Jurkat, Clone E6-1 (cell line): ENCODE measurements around the gene PITPNB.
A peak's percentile ranks its signal among the peaks of the same experiment; 100 is the strongest.

Source experiments
- DNase-seq: peaks from one replicate; pipeline ENCODE4 v3.0.0-alpha.2; 2011; ENCODE audit warnings: low read depth, low spot score
- H3K4me3 ChIP-seq: 2 replicates; pipeline ENCODE4 v1.5.1; 2011; ENCODE audit warnings: mild to moderate bottlenecking, low read length, control low read depth, moderate library complexity

PITPNB gene

DNA sequence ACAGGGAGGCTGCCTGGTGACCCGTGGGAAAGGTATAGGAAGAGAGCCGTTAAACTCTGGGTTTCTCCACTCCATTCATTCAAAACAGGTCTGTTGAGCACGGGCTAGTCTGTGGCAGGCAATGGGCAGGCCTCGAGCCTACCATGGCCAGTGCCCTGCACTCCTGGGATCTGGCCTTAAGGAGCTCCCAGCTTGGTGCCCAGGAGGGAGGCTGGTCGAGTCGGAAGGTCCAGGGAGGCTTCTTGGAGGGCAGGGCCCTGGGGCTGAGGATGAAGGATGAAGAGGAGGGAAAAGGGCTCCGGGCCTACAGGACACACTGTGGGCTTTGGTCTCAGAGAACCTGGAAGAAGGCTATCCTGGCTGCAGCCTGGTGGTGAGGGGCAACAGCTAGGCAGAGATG is 75.6 kb downstream of the PITPNB start:
- no peak overlapping the region for H3K4me3 ChIP-seq
- no peak for DNase-seq

DNA sequence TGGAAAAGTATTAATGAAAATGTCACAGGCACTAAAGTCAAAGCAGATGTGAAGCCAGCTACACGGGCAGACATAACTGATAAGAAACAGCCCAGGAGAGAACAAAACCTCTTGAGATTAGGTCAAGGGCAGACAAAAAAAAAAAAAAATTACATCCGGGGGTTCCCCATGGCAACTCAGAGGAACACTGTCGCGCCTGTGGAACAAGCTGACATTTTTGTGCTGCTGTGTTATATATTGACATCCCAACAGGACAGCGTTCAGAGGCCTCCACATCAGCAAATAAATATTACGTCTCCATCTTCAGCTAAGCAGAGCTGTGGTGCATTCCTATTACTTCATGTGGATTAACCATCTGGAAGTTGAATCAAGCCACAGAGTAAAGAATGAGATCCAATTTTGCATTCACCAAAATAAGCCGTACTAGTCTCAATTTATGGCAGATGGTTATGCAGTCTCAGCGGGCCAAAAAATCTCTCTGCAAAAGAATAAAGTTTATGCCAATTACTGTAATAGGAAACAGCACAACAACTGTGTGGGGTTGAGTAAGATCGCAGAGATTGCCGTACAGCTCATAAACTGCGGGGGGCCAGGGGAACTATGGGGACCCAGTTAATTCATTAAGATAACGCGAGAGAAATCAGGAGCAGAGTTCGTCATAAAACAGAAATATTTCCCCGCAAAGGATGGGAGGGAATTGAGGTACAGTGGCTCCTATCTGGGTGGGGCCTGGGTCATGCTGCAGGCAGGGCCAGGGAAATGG is 76.2 kb downstream of the PITPNB start:
- no peak overlapping the region for H3K4me3 ChIP-seq
- DNase-seq: no peak

DNA sequence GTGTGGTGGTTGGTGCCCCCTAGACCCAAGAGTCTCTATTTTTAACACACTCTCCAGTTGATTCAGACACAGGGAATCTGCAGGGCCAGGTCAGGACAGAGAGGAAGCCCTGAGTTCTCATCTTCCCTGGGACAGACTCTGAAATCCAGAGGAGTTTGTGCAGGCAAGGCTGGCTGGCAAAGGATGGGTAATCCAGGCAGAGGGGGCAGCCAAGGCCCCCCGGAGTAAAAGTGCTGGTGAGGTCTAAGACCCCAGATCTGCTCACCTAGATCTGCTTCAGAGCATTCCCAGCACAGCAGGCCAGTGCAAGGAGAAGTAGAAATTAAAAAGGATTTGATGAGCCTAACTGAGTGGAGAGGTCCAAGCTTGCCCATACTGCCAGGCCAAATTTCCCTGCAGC is 76.9 kb downstream of the PITPNB start:
- no peak overlapping the region for H3K4me3 ChIP-seq
- DNase-seq: no peak

DNA sequence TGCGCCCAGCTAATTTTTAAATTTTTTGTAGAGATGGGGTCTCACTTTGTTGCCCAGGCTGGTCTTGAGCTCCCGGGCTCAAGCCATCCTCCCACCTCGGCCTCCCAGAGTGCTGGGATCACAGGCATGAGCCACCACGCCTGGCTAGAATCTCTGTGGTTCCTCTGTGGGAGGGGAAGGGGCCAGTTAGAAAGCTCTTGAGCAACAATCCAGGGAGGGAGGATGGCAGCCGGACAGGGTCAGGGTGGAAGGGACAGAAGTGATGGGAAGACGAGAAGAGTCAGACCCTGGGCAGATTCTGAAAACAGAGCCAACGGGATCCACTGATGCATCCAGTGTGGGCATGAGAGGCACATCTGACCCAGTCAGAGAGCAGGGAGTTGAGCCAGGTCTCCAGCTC is 78.6 kb downstream of the PITPNB start:
- H3K4me3 ChIP-seq: no peak overlapping the region
- DNase-seq: no peak

DNA sequence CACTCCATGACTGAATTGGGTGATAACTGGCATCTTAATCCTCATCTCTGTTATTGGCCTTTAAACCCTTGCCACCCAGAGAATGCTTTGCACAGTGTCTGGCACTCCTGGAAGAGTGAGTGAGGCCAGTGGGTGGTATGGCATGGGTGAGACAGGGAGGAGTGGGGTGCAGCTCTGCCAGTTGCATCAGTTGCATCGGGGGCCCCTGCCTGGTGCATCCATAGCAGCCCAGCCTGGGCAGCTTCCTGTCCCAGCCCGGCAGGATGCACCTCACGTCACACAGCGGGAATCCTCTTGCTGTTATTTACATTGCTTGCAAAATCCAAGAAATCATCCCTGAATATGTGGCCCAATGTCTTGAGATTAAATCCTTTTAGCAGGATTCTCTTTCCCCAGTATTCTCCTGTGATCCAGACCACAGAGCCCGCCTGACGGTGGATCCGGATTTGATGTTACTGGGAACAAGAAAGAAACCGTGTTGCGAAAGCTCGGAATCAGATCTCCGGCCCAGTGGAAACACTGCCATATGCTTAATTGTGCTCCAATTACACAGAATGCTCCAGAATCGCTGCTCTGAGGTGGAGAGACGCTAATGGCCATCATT is 79.9 kb downstream of the PITPNB start:
- H3K4me3 ChIP-seq: no peak overlapping the region
- no peak for DNase-seq

DNA sequence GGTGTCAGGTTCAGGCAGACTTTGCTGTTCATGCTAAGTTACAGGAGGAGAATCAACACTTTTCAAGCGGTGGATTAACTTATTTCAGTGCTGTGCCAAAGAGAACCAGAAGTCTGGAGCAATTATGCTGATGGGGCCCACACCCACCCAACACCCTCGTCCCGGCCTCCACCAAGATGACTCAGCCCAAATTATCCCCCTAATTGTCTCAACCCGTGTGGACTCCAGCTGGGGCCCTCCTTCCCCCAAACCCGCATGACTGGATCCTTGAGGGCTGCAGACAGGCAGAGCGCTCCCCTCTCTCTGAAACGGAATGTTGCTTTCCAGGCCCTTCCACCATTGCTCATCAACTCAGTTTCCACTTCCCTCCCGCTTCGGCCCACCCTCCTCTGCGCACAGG is 82.9 kb downstream of the PITPNB start:
- no peak overlapping the region for H3K4me3 ChIP-seq
- no peak for DNase-seq

DNA sequence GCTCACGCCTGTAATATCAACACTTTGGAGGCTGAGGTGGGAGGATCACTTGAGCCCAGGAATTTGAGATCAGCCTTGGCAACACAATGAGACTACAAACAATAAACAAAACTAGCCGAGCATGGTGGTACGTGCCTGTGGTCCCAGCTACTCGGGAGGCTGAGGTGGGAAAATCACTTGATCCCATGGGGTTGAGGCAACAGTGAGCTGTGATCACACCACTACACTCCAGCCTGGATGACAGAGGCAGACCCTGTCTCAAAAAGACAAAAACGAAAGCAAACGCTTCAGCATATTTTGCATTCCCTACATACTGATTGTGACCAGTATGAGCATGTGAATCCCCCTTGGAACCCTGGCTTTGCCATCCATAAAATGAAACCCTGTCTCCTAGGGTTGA is 83.6 kb downstream of the PITPNB start:
- DNase-seq: no peak
- no peak overlapping the region for H3K4me3 ChIP-seq

DNA sequence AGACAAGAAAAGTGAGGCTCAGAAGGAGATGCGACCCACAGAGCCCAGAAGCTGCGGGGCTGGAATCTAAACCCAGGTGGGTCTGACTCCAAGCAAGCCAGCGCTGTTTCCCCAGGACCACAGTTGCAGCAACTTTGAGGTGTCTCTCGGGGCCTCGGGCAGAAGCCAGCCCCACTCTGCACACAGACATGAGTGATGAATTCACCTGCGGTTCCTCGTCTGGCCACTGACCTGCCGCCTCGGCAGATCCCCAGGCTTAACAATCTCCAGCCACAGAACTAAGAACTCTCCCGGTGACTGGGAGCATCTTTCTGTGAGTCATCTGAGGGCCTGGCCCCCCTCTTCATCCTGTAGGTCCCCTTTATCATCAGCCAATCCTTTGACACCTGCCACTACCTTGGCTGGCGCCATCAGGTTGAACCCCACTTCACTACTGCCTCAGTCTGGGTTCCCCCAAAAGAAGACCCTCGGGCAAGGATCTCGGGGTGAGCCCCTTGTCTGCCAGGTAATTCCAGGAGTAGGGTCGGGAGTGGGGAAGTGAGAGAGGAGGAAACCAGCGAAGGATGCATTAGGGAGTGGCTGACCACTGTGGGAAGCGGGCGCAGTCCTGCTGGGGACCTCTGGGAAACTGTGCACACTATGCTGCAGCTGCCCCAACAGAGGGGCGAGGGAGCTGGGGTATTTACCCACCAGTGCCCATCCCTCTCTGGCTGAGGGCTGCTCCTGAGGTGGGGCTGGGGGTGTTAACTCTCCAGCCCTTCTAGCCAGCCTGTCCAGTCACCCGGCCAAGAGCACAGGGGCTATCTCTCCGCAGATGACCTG is 84.5 kb downstream of the PITPNB start:
- H3K4me3 ChIP-seq: no peak overlapping the region
- DNase-seq: no peak

DNA sequence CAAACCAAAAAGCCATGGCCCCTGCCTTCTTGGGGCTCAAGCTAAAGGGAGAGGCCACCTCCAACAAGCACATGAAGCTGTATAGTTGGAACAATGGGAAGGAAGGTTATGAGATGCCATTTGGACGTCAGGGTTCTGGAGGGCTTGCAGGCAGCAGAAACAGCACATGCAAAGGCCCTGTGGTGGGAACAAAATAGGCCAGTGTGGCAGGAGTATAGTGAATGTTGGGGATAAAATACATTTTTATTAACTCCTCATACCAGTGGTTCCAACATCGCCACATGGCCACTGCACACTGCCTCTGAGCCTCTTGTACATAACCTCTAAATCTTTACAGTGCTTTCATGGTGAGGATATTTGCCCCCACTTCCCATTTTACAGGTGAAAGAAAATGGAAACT is 85.3 kb downstream of the PITPNB start:
- DNase-seq: no peak
- no peak overlapping the region for H3K4me3 ChIP-seq

DNA sequence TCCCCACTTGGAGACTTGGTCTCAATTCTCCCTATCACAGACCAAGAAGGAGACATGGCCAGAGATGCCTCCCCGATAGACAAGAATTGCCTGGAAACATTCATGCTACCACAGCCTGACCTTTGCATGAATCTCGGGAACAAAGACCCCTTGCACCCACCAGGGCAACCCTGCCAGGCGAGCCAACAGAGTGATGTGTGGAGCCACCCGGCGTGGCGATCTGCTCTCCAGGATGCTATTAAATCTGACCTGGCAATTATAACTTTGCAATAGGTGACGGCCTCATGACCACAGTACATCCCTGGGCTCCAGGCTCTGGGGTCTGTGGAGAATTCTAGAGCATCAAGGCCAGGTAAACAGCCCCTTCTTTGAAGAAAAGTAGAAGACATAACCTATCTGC is 86.5 kb downstream of the PITPNB start:
- no peak for DNase-seq
- no peak overlapping the region for H3K4me3 ChIP-seq

DNA sequence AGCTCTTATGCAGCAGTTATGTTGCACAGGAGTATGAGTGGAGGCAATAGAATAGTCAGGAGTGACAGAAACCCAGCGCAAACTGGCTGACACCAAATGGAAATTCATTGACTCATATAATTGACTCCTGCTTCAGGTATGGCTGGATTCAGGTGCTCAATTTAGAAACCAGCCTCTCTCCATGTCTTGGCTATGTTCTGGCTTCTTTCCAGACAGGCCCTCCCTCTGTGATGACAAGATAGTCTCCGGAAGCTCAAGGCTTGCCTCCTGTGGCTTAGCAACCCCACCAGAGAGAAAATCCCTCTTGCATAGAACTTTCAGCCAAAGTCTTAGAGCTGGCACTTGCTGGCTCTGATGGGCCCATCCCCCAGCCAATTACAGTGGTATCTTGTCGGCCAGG is 89.4 kb downstream of the PITPNB start:
- H3K4me3 ChIP-seq: no peak overlapping the region
- DNase-seq: no peak

DNA sequence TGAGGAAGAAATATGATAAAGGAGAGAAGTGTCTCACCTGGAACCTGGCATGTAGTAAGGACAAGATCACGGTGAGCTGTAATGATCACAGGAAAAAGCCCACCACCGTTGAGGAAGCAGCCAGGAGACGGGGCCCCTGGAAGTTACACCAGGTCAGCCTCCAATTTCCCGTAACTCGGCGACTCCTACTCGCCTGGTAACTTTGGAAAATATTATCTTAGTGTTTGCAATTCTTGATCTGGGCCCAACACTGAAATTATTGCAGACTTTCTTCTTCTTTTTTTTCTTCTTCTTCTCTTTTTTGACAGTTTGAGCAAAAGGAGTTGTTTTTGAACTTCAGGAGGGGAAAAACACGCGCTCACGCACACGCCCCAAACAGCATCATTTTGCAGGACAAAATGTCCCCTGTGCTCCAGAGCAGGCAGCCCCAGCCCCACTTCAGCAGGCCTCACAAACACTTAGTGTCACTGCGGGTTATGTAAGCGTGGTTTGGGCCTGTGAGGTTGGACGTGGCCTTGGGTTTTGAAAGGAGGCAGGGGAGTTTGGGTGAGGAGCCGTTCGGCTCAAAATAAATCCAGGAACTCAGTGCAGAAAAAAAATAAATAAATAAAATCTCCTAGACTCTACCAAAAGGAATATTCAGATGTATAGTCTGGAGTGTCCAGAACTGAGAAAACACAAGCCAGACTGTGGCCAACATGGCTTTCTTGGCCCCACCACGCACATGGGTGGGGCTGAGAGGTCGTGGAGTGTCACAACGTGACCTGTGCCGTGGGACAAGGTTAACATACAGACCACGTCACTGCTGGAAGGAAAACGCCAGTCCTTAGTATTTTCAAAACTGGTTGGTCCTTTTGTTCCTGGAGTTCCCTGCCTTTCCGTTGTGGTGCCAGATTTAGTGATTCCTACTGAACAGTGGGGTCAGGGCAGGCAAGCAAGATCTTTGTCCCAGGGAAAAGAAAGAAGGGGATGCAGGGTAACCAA is 91.2 kb downstream of the PITPNB start:
- DNase-seq: no peak
- no peak overlapping the region for H3K4me3 ChIP-seq

DNA sequence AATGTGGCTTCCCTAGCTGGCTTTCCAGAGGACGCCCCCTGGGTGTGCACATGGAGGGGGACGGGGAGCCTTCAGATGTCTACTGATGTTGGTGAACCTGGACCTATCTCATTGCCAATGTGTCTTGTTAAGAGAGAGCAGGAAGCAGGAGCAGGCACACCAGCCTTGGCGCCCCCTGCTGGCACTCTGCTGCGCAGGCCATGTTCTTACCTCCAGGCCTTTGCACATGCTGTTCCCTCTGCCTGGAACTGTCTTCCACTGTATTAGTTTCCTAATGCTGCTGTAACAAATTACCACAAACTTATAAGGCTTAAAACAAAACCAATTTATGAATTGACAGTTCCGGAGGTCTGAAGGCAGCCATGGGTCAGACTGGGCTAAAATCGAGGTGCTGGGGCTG is 93.9 kb downstream of the PITPNB start:
- no peak overlapping the region for H3K4me3 ChIP-seq
- peak; percentile 31 for DNase-seq

DNA sequence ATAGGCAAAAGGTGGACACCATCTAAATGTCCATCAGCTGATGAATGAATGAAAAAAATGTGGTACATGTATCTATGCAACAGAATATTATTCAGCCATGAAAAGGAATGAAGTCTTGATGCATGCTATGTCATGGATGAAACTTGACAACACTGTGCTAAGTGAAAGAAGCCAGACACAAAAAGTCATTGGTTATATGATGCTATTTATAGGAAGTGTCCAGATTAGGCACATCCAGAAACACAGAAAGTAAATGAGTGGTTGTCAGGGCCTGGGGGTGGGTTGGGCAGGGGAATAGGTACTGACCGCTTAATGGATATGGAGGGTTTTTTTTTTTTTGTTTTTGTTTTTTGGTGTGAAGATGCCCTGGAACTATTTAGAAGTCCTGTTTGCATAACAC is 95.8 kb downstream of the PITPNB start:
- no peak for DNase-seq
- H3K4me3 ChIP-seq: no peak overlapping the region

DNA sequence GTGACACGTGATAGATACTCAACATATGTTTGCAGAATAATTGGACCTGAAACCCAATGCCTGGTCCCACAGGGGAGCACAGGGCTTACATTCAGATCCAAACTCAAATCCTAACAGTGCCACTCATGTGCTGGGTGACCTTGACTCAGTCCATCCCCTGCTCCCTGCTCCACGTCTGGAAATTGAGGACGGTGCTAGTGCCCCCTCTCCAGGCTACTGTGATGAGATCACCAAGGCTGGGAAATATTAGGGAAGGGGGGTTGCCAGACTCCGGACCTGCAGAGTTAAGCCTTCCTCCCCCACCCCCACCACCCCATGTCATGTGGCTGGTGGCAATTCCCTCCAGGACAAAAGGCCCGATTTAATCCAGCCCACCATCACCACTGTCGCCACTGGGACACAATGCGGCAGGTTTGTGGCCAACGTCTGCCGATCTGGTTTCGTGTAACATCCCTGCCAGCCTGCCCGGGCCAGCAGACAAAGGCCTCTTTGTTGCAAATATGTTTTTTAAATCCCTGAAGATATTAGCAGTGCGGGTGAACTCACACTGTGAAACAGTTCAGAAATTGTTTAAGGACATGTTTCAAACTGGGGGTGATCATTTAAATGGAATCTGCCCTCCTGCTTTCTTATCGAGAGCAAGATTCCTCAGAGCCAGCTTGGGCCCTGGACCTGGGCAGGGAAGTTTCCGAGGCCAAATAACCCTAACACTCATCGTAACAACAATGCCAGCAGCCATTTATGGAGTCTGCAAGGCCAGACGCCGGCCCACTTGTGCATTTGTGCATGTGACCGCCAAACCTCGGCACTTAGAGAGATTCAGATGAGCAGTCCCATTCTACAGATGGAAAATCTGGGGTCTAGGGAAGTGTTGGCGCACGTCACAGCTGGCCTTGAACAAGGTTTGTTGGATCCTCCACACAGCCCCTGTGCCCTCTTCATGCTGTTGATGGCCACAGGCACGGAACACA is 97.9 kb downstream of the PITPNB start:
- DNase-seq: no peak
- no peak overlapping the region for H3K4me3 ChIP-seq

DNA sequence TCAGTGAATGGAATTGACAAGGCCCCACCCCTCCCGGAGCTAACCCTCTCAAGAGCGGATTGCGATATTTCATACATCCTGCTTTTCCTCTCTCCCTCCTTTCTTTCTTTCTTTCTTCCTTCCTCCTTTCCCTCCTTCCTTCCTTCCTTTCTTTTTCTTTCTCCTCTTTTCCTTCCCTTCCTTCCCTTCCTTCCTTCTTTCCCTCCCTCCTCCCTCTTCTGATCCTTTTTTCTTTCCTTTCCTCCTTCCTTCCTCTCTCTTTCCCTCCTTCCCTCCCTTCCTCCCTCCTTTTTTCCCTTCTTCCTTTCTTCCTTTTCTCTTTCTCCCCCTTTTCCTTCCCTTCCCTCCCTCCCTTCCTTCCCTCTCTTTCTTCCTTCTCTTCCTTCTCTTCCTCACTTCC is 102.5 kb downstream of the PITPNB start:
- H3K4me3 ChIP-seq: no peak overlapping the region
- DNase-seq: no peak

DNA sequence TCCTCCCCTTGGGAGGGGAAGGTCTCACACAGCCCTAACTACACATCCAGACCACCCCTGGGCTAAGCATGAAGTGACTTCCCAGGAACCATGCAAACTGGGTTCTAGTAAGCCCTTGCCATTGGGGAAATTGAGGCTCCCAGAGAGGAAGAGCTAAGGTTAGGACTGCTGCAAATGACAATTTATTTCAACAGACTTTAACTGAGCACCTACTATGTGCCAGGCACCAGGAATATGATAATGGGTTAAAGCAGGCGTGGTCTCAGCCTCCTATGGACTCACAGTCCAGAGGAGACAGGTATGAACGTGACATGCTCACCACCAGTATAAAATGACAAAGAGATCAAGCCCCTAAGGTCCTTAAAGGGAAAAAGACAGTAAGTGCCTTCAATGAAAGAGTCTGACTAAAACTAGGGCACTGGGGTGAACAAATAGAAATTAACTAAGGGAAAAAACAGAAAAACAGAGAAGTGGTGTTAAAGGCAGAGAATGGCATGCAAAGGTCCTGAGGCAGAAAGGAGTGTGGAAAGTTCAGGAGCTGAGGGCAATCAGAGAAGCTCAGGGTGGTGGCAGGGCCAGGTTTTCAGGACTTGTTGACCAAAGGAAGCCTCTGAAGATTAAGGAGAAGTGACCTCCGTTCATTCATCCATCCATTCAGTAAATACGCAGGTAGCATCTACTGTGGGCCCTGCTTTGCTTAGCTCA is 103.1 kb downstream of the PITPNB start:
- no peak overlapping the region for H3K4me3 ChIP-seq
- no peak for DNase-seq

DNA sequence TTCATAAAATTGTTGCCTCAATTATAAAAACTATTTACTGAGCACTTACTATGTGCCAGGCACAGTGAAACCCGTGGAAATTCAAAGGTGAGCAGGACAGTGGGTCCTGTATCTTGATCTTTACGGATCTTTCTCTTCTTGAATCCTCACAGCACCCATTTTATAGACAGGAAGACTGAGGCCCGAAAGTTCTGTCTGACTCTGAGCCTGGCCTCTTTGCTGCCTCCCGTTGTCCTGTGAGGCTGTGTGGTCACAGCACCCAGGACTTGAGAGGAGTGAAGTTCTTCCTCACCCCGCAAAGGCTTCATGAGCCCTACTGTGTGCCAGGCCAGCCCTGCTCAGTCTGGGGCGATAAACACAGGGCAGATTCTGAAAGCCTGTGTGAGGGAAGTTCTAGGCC is 104.1 kb downstream of the PITPNB start:
- DNase-seq: no peak
- no peak overlapping the region for H3K4me3 ChIP-seq
